ENCODE data around the gene SPOCK1. TPM values are rescaled to one million over a fixed set of nuclear protein-coding genes. Genes with fewer than 3 reads are reported as not detected.

The SPOCK1 gene
- total RNA-seq, 1 experiment from 2014 or later = 0.27 TPM

DNA sequence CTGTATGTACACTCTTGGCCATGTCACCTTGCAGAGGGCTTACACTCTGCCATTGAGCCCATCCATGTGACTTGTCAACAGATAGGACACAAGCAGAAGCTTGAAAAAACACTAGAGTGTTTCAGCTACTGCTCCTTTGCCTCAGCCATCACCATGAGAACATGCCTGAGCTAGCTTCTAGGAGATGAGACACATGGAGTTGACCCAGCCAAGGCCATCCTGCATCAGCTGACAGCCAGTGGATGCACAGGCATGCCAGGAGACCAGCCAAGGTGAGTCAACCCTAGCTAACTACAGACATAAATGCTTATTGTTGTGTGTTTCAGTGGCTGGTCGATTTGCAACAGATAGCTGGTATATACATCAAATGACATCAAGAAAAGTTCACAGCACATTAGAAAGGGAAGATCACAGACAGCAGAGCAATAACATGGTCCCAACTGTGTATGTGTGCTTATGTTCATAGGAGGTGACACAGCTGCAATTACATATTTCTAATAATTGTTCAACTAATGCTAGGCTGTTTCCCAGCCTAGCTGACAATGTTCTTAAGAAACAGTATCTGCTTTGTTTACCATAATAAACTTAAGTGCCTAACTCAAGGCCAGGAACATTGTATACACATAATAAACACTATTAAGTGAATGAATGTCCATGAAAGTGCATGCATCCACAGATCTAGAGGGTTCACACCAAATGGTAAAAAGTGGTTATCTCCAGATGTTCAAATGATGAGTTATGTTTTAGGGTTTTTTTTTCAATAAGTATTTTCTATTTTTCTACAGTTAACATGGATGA is 105.7 kb downstream of the SPOCK1 start:
- no TSS peak for BruUV-seq (replicated peaks)
- H3K27ac ChIP-seq (ENCODE audit: low read depth, low read length) = no peak overlapping the region
- H3K9ac ChIP-seq (ENCODE audit: low read length) = no peak overlapping the region
- H3K9me3 ChIP-seq (ENCODE audit: control insufficient read depth in 1 of 2, insufficient read depth in 1 of 2, low read depth in 1 of 2, low read length in 2 of 2) = no peaks in the 10 kb centered on the region
- TF ChIP-seq SRF (IDR thresholded peaks at IDR 0.05; ENCODE audit: low read depth) (no peak), ZNF274 (IDR thresholded peaks at IDR 0.05; ENCODE audit: low read depth, low read length) (no peak), TCF7L2 (IDR thresholded peaks at IDR 0.05; ENCODE audit: borderline replicate concordance, extremely low read depth, insufficient read depth, insufficient read length) (no peak), CEBPB (IDR thresholded peaks at IDR 0.05; ENCODE audit: low read depth) (no peak), CBX3 (IDR thresholded peaks at IDR 0.05; ENCODE audit: low read depth) (no peak), EZH2 (IDR thresholded peaks at IDR 0.05) (no peak), SIN3A (IDR thresholded peaks at IDR 0.05; ENCODE audit: low read depth) (no peak), EZH2phosphoT487 (IDR thresholded peaks at IDR 0.05; ENCODE audit: borderline replicate concordance) (no peak), POLR2AphosphoS5 (IDR thresholded peaks at IDR 0.05; ENCODE audit: low read depth, low read length) (no peak), EGR1 (IDR thresholded peaks at IDR 0.05; ENCODE audit: low read depth) (no peak), ZFX (IDR thresholded peaks at IDR 0.05) (no peak), CTCF (IDR thresholded peaks at IDR 0.05 in 2 of 3, conservative IDR thresholded peaks at IDR 0.05 in 1 of 3; ENCODE audit: borderline replicate concordance in 1 of 3, insufficient read depth in 1 of 3, low read depth in 2 of 3, low read length in 2 of 3) (no peak), FOSL1 (IDR thresholded peaks at IDR 0.05; ENCODE audit: low read depth) (no peak), POLR2A (IDR thresholded peaks at IDR 0.05; ENCODE audit: borderline replicate concordance, extremely low read depth, insufficient read depth, insufficient read length) (no peak), REST (IDR thresholded peaks at IDR 0.05; ENCODE audit: low read depth) (no peak)
- TF ChIP-seq, protein P1, sequence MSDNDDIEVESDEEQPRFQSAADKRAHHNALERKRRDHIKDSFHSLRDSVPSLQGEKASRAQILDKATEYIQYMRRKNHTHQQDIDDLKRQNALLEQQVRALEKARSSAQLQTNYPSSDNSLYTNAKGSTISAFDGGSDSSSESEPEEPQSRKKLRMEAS (IDR thresholded peaks at IDR 0.05) = no peak
- TF ChIP-seq, protein P2, sequence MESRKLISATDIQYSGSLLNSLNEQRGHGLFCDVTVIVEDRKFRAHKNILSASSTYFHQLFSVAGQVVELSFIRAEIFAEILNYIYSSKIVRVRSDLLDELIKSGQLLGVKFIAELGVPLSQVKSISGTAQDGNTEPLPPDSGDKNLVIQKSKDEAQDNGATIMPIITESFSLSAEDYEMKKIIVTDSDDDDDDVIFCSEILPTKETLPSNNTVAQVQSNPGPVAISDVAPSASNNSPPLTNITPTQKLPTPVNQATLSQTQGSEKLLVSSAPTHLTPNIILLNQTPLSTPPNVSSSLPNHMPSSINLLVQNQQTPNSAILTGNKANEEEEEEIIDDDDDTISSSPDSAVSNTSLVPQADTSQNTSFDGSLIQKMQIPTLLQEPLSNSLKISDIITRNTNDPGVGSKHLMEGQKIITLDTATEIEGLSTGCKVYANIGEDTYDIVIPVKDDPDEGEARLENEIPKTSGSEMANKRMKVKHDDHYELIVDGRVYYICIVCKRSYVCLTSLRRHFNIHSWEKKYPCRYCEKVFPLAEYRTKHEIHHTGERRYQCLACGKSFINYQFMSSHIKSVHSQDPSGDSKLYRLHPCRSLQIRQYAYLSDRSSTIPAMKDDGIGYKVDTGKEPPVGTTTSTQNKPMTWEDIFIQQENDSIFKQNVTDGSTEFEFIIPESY (IDR thresholded peaks at IDR 0.05; ENCODE audit: extremely low read depth, insufficient replicate concordance, low read length) = no peak
- H3K27me3 ChIP-seq (ENCODE audit: insufficient read depth, low read length) = peaks cover 4% of the 10 kb centered on the region
- no peak overlapping the region for H3K4me2 ChIP-seq (ENCODE audit: low read length)
- ChIA-PET CTCF (no interaction called here), RAD21 (ENCODE audit: low non-redundant PET in 1 of 2, low total read pairs in 2 of 2, uncharacterized antibody in 2 of 2, unreplicated experiment in 2 of 2) (no interaction called here), POLR2A (no interaction called here)
- H4K20me1 ChIP-seq (ENCODE audit: insufficient read depth) = no peaks in the 10 kb centered on the region
- H3K36me3 ChIP-seq (ENCODE audit: control insufficient read depth in 1 of 2, insufficient read depth in 2 of 2, low read length in 2 of 2) = no peaks in the 10 kb centered on the region
- H2AFZ ChIP-seq (ENCODE audit: low read depth, low read length, poor library complexity, severe bottlenecking) = no peak overlapping the region
- ATAC-seq (no peak), DNase-seq (ENCODE audit: low read depth, low spot score) (no peak)
- H3K79me2 ChIP-seq (ENCODE audit: insufficient read depth, low read length) = no peaks in the 10 kb centered on the region
- H3K4me1 ChIP-seq (ENCODE audit: control insufficient read depth in 1 of 2, insufficient read depth in 2 of 2, low read length in 2 of 2) = no peaks in the 10 kb centered on the region
- no peaks in the 10 kb centered on the region for H3K9me2 ChIP-seq (ENCODE audit: insufficient read depth)
- no peak overlapping the region for H3K4me3 ChIP-seq (replicated peaks in 1 of 2; ENCODE audit: low read depth in 1 of 2, low read length in 2 of 2)
- intact Hi-C loops (cut with micrococcal nuclease) = no loop called here

All from HCT116 (cell line).